GM13976 (cell line): ENCODE results near the gene AMMECR1.

Experiments used
- DNase-seq: peaks from one replicate; pipeline ENCODE4 v3.0.0; 2012; ENCODE audit warnings: low spot score
- CTCF ChIP-seq: IDR thresholded peaks from 2 replicates; pipeline ENCODE4 v1.5.1; 2012; ENCODE audit warnings: borderline replicate concordance, mild to moderate bottlenecking; ENCODE audit not compliant: insufficient read depth; ENCODE audit errors: extremely low read depth, missing control alignments, control extremely low read depth
- in situ Hi-C: fragments of 300-500 bp; cut with MboI; formaldehyde crosslinking; loops from one replicate; pipeline ENCODE4 v1.12.0; 2022; ENCODE audit warnings: low sequenced_read_pairs, mixed read lengths, inconsistent platforms; ENCODE audit not compliant: unreplicated experiment

The AMMECR1 gene

DNA sequence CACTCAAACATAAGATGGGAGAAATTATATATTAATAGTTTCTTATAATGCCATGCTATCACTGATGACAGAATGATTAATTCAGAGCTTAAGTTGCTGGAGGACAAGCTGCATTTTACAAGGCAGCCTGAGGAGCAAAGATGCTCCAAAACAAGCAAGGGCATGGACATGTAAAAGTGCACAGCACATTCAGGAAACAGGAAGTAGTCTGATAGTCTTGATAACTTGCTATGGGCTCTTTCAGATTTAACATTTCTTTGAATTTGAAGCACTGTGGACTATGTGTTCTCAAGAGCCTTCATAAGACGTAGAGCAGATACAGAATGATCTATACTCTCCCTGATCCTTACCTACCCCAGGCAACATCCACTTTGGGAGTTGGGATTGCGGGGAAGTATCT lies 50.0 kb downstream of the AMMECR1 start:
- no peak for DNase-seq
- in situ Hi-C loops = no loop called here
- no peak for TF ChIP-seq CTCF

DNA sequence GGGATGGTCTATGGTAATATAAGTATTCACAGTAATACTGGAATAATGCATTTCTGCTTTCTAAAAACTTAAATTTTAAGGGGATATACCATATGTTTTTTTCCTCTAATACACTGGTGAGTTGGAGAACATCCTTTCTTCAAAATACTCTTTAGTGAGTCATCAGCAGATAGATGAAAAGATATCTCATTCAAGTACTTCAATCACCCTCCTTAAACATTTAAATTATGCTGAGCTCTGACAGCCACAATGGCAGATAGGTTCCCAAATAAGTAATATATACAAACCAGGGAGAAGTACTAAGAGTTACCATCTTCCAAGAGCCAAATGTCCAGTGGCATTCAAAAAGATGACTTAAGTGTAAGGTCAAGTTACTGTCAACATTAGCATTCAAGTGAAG lies 52.2 kb downstream of the AMMECR1 start:
- TF ChIP-seq CTCF = no peak
- in situ Hi-C loops = no loop called here

DNA sequence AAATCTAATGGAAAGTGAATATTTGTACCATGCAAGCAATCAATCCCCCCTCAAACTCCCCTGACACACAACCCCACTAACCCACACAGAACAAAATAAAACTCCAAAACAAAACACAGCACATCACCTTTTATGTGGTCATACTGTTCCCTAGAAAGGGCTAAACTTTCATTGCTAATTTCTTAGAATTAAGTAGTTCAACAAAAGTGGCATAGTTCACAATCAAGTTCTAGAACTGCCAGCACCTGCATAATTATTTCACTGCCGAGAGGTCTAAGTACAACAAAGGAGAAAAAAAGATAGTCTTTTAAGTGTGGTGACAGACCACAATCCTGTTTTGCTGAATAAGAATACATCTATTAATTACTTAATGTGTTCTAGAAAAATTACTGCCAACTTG lies 58.8 kb downstream of the AMMECR1 start:
- in situ Hi-C loops = no loop called here
- TF ChIP-seq CTCF = no peak
- no peak for DNase-seq

More for the DNA sequence above, 52.2 kb downstream of the AMMECR1 start:
- DNase-seq = no peak

GRCh38 chrX:110258552-110258951 lies 59.3 kb downstream of the AMMECR1 start:
- no peak for DNase-seq
- TF ChIP-seq CTCF = no peak
- in situ Hi-C loops = no loop called here

DNA sequence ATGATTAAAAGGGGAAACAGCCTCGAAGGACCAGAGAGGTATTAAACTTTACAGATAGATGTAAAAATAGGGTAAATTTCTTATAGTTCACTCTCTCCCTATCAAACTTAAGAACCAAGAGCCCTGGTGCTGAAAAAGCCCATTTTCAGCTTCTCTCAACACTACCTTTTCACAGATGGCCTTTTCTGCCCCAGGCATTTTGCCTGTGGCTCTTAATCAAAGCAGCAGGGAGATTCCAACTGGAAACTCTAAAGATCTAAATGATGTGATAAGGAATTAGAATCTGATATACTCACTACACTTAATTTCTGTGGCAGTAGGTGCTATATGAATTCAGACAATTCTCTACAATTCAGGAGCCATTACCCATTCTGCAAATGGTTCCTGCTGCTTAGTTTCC lies 60.0 kb downstream of the AMMECR1 start:
- TF ChIP-seq CTCF = no peak
- DNase-seq = no peak
- in situ Hi-C loops = no loop called here

GRCh38 chrX:110252711-110253110 lies 65.2 kb downstream of the AMMECR1 start:
- no peak for DNase-seq
- in situ Hi-C loops = no loop called here
- TF ChIP-seq CTCF = no peak

GRCh38 chrX:110251961-110252360 lies 65.9 kb downstream of the AMMECR1 start:
- DNase-seq = no peak
- in situ Hi-C loops = no loop called here
- TF ChIP-seq CTCF = no peak
